Ishikawa (cell line): ENCODE results near the gene PTF1A.

Experiments
- EGR1 ChIP-seq: IDR thresholded peaks from 2 replicates; pipeline ENCODE4 v1.6.1; 2012
- EP300 ChIP-seq: IDR thresholded peaks from 2 replicates; pipeline ENCODE4 v1.6.1; 2012; ENCODE audit warnings: borderline replicate concordance
- FOXM1 ChIP-seq: IDR thresholded peaks from 2 replicates; pipeline ENCODE4 v1.6.1; 2012; ENCODE audit warnings: low read depth, borderline replicate concordance
- NFIC ChIP-seq: IDR thresholded peaks from 2 replicates; pipeline ENCODE4 v1.6.1; 2012
- RAD21 ChIP-seq: IDR thresholded peaks from 2 replicates; pipeline ENCODE4 v1.6.1; 2012; ENCODE audit warnings: low read depth
- REST ChIP-seq: IDR thresholded peaks from 2 replicates; pipeline ENCODE4 v1.6.1; 2012; ENCODE audit warnings: low read depth, mild to moderate bottlenecking
- TAF1 ChIP-seq: IDR thresholded peaks from 2 replicates; pipeline ENCODE4 v1.6.1; 2012; ENCODE audit warnings: low read depth, mild to moderate bottlenecking
- USF1 ChIP-seq: IDR thresholded peaks from 2 replicates; pipeline ENCODE4 v1.6.1; 2012
- TF ChIP-seq, protein P1 (sequence below): IDR thresholded peaks from 2 replicates; pipeline ENCODE4 v1.6.1; 2012

- no peak for TF ChIP-seq FOXM1
- TF ChIP-seq, protein P1, sequence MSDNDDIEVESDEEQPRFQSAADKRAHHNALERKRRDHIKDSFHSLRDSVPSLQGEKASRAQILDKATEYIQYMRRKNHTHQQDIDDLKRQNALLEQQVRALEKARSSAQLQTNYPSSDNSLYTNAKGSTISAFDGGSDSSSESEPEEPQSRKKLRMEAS, result no peak
- TF ChIP-seq RAD21, result no peak
- no peak for TF ChIP-seq EGR1
- no peak for TF ChIP-seq EP300
- no peak for TF ChIP-seq REST
- no peak for TF ChIP-seq USF1
- TF ChIP-seq TAF1, result no peak
- TF ChIP-seq NFIC, result no peak
Observed at GRCh38 chr10:23186697-23187096, 5.4 kb upstream of the PTF1A start.
